Measurements from ENCODE around the gene ALDH7A1.

Gene ALDH7A1

DNA sequence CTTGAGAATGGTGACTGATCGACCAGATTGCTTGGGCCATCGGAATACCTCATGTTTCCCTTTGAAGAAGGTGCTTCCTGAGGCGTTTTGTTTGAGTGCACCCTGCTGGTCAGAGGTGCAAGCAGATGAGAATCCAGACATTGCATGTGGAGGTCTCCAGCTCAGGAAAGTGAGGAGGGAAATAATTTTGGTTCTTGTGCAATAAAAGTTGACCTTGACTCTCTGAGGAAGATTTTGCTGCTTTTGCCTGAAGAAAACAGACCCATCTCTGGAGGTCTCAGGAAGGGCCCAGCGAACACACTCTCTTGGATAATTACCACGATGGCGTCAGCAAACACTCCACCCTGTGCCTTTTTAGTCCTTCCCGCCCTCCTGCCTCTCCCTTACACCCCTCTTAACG is 102.1 kb downstream of the ALDH7A1 start:
- no peak for DNase-seq (ENCODE audit: extremely low read depth, insufficient read length)
- Histone ChIP-seq H3K36me3 (ENCODE audit: control insufficient read depth, insufficient read depth, low read length) (peaks cover 4% of the 10 kb centered on the region), H3K27me3 (replicated peaks; ENCODE audit: control insufficient read depth, insufficient read depth, low read length) (no peaks in the 10 kb centered on the region), H3K4me3 (replicated peaks; ENCODE audit: low read depth, low read length) (no peak overlapping the region)
- TF ChIP-seq, protein P1, sequence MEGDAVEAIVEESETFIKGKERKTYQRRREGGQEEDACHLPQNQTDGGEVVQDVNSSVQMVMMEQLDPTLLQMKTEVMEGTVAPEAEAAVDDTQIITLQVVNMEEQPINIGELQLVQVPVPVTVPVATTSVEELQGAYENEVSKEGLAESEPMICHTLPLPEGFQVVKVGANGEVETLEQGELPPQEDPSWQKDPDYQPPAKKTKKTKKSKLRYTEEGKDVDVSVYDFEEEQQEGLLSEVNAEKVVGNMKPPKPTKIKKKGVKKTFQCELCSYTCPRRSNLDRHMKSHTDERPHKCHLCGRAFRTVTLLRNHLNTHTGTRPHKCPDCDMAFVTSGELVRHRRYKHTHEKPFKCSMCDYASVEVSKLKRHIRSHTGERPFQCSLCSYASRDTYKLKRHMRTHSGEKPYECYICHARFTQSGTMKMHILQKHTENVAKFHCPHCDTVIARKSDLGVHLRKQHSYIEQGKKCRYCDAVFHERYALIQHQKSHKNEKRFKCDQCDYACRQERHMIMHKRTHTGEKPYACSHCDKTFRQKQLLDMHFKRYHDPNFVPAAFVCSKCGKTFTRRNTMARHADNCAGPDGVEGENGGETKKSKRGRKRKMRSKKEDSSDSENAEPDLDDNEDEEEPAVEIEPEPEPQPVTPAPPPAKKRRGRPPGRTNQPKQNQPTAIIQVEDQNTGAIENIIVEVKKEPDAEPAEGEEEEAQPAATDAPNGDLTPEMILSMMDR (IDR thresholded peaks at IDR 0.05; ENCODE audit: insufficient read depth, low read length, poor library complexity, severe bottlenecking) = peak; percentile 36

DNA sequence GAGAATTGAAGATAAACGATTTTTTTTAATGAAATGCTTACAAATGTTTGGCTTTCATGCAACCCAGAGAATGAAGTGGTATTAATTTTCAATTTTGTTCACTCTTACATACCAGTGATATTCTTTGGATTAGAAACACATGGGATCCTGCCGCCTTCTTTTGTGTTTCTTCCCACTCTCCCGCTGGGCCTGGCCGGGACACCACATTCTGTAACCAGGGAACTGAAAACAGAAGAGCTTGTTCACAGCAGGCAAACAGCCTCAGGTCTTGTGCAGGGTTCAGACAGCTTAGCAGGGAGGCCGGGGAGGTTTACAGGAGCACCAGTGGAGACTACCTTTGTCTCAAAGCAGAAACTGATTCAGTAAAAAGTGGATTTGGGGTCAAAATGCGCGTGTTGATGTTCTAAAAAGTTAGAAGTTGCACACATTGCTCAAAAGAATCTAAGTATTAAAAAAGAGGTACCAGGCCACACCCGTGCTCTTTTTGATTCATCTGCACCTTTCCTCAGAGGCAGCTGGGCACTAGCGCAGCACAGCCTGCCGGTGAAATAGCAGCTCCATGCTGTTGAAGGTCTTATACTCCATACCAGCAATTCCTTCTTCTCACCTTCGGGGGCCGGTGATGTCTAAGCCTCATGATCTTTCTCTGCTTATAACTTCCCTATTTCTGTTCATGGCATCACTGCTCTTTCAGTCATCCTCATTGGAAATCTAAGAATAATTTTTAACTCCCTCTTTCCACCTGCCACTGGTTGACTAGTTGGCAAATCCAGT is 104.7 kb downstream of the ALDH7A1 start:
- no peak for DNase-seq (ENCODE audit: extremely low read depth, insufficient read length)
- no peak overlapping the region for H3K4me3 ChIP-seq (replicated peaks; ENCODE audit: low read depth, low read length)

DNA sequence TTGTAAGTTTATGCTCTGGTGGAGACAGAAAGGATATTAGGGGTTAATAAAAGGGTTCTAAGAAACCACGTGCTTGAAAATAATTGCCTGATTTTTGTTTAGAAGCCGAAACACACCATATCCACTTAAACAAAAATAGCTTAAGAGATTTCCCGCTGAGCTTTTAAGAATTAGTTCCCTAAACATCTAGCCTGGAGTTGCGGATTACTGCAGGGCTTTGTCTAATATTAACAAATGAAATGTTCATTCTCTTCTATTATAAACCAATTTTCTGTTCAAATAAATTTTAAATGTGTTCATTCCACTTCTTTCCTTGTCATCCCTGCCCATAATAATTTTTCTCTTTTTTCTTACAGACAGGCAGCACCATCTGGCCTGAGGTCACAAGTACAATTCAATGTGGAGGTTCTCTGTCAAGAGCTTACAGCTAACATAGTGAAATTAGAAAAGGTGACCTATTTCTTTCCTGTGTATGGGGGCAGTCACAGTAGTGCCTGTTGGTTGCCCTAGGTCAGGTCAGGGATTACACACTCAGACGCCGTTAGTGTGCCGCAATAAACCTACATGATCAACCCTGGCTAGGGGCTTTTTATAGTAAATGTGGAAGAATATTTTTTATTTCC is 106.5 kb downstream of the ALDH7A1 start:
- Histone ChIP-seq H3K27me3 (replicated peaks; ENCODE audit: control insufficient read depth, insufficient read depth, low read length) (no peaks in the 10 kb centered on the region), H3K4me3 (replicated peaks; ENCODE audit: low read depth, low read length) (no peak overlapping the region), H3K36me3 (ENCODE audit: control insufficient read depth, insufficient read depth, low read length) (peaks cover 6% of the 10 kb centered on the region)
- TF ChIP-seq, protein P1 (IDR thresholded peaks at IDR 0.05; ENCODE audit: insufficient read depth, low read length, poor library complexity, severe bottlenecking) = no peak
- no peak for DNase-seq (ENCODE audit: extremely low read depth, insufficient read length)

More for the DNA sequence above, 104.7 kb downstream of the ALDH7A1 start:
- peaks cover 4% of the 10 kb centered on the region for H3K36me3 ChIP-seq (ENCODE audit: control insufficient read depth, insufficient read depth, low read length)
- no peaks in the 10 kb centered on the region for H3K27me3 ChIP-seq (replicated peaks; ENCODE audit: control insufficient read depth, insufficient read depth, low read length)
- TF ChIP-seq, protein P1 (IDR thresholded peaks at IDR 0.05; ENCODE audit: insufficient read depth, low read length, poor library complexity, severe bottlenecking) = no peak

DNA sequence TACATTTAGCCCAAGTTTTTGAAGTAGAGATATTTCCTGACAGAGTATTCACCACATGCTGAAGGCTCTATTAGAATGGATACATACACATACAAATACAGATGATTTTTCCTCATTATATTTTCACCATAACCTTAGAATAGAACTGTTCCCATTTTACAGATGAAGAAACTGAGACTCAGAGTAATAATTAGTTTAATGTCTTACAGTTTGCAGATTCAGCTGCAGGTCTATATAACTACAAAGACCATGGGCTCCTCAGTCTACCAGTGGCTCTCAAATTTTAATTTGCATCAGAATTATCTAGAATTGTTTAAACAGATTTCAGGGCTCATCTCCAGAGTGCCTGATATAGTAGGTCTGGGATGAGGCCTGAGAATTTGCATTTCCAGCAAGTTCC is 107.4 kb downstream of the ALDH7A1 start:
- Histone ChIP-seq H3K36me3 (ENCODE audit: control insufficient read depth, insufficient read depth, low read length) (peaks cover 6% of the 10 kb centered on the region), H3K27me3 (replicated peaks; ENCODE audit: control insufficient read depth, insufficient read depth, low read length) (no peaks in the 10 kb centered on the region), H3K4me3 (replicated peaks; ENCODE audit: low read depth, low read length) (no peak overlapping the region)
- TF ChIP-seq, protein P1 (IDR thresholded peaks at IDR 0.05; ENCODE audit: insufficient read depth, low read length, poor library complexity, severe bottlenecking) = no peak
- DNase-seq (ENCODE audit: extremely low read depth, insufficient read length) = no peak

DNA sequence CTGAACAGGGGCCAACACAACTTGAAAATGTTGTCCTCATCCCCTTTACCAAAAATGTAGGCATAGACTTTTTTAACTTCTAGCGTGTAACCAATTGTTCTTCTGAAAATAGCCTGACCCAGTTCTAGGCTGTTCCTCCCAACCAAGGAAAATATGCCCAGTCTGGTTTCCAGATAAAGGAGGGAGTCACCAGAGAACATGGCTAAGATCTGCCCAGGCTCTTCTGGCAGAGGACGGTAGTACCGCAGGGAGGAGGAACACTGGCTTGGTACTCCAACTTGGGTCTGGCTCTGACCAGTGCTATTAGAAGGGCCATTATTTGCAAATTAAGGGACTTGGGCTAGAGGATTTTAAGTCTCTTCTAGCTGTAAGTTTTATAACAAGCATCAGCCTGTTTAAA is 108.7 kb downstream of the ALDH7A1 start:
- TF ChIP-seq, protein P1 (IDR thresholded peaks at IDR 0.05; ENCODE audit: insufficient read depth, low read length, poor library complexity, severe bottlenecking) = no peak
- Histone ChIP-seq H3K4me3 (replicated peaks; ENCODE audit: low read depth, low read length) (no peak overlapping the region), H3K36me3 (ENCODE audit: control insufficient read depth, insufficient read depth, low read length) (peaks cover 6% of the 10 kb centered on the region), H3K27me3 (replicated peaks; ENCODE audit: control insufficient read depth, insufficient read depth, low read length) (no peaks in the 10 kb centered on the region)
- no peak for DNase-seq (ENCODE audit: extremely low read depth, insufficient read length)

Measured in GM06990 (cell line).